Tibial nerve (tissue), 4 donors: ENCODE data around the gene MEGF10. TPM values are rescaled to one million over a fixed set of nuclear protein-coding genes. Genes with fewer than 3 reads are reported as not detected.

Source experiments
- DNase-seq, 2 donors: peaks; one replicate each; pipeline ENCODE4 v3.0.0-alpha.2; 2019; ENCODE audit warnings: low spot score in 2 of 2
- H3K27ac ChIP-seq, 4 donors: fragments of 200-600 bp; sonication (generic) in 3 of 4; one replicate each; pipeline ENCODE4 v1.5.1; 2017 to 2019; ENCODE audit warnings: mild to moderate bottlenecking in 1 of 4
- H3K27me3 ChIP-seq, 2 donors: fragments of 200-600 bp; sonication (generic) in 1 of 2; one replicate each; pipeline versions ENCODE4 v1.5.1 to v1.6.0; 2017 to 2019
- H3K36me3 ChIP-seq, 3 donors: fragments of 200-600 bp; sonication (generic); one replicate each; pipeline ENCODE4 v1.5.1; 2018 to 2019
- H3K4me1 ChIP-seq, 4 donors: fragments of 200-600 bp; sonication (generic) in 3 of 4; one replicate each; pipeline ENCODE4 v1.5.1; 2017 to 2019
- H3K4me3 ChIP-seq, 4 donors: fragments of 200-600 bp; sonication (generic) in 3 of 4; one replicate each; pipeline ENCODE4 v1.5.1; 2017 to 2019; ENCODE audit warnings: mild to moderate bottlenecking in 1 of 4, moderate library complexity in 1 of 4
- H3K9me3 ChIP-seq, 4 donors: fragments of 200-600 bp; sonication (generic) in 3 of 4; one replicate each; pipeline ENCODE4 v1.5.1; 2017 to 2019
- EP300 ChIP-seq, 2 donors: sonication (generic); formaldehyde crosslinking; IDR thresholded peaks; one replicate each; pipeline ENCODE4 v1.6.1; 2017; ENCODE audit warnings: antibody characterized with exemption in 2 of 2, mild to moderate bottlenecking in 1 of 2
- POLR2A ChIP-seq, 2 donors: fragments of 450-650 bp; IDR thresholded peaks; one replicate each; pipeline ENCODE4 v1.6.1; 2017; ENCODE audit warnings: antibody characterized with exemption in 2 of 2, mild to moderate bottlenecking in 2 of 2, moderate library complexity in 2 of 2
- WGBS, 2 donors: methylation state at CpG; one replicate each; pipeline ENCODE4 v1.1.5; 2018; 5-methylcytosine and 5-hydroxymethylcytosine counted together
- total RNA-seq, 4 donors: library from RNA; depleted of rRNA; stranded (reverse); fragments of >200 nt; gene quantifications; one replicate each; pipeline ENCODE4 v1.1.0, GENCODE V29; 2016
- TF ChIP-seq, protein P1 (sequence below), 5 experiments: fragments of 200-600 bp in 3 of 5; fragments of 450-650 bp in 2 of 5; sonication (generic) in 3 of 5; IDR thresholded peaks; one replicate each; pipeline ENCODE4 v1.5.1; 2016 to 2019; ENCODE audit warnings: antibody characterized with exemption in 5 of 5, mild to moderate bottlenecking in 3 of 5, moderate library complexity in 2 of 5

The MEGF10 gene
- total RNA-seq, 4 donors from 2014 or later: 0.30 to 3.3 (median 1.3) TPM

DNA sequence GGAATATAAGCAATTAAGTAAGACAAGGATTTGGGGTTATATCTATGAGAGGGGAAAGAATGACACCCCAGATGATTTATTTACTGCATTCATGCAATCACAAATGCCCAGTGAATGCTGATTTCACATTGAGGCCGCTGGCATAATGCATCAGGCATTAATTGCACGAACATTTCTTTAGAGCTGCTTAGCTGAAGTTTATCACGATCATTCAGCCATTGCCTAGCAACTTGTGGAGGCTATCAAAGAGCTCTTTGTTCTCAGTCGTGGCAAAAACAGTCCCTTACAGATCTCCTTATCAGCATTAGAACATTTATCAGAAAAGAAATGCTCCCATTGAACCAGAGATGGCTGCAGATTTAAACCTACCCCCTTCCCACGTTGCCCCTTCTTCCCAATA lies 138.2 kb downstream of the MEGF10 start:
- 37 to 40% methylated on average over 5 of the region's 5 CpGs for WGBS, 2 donors
- H3K4me3 ChIP-seq: no peak overlapping the region
- no peaks in the 10 kb centered on the region for H3K27me3 ChIP-seq
- no peak for DNase-seq
- H3K9me3 ChIP-seq: no peaks in the 10 kb centered on the region
- TF ChIP-seq, protein P1, sequence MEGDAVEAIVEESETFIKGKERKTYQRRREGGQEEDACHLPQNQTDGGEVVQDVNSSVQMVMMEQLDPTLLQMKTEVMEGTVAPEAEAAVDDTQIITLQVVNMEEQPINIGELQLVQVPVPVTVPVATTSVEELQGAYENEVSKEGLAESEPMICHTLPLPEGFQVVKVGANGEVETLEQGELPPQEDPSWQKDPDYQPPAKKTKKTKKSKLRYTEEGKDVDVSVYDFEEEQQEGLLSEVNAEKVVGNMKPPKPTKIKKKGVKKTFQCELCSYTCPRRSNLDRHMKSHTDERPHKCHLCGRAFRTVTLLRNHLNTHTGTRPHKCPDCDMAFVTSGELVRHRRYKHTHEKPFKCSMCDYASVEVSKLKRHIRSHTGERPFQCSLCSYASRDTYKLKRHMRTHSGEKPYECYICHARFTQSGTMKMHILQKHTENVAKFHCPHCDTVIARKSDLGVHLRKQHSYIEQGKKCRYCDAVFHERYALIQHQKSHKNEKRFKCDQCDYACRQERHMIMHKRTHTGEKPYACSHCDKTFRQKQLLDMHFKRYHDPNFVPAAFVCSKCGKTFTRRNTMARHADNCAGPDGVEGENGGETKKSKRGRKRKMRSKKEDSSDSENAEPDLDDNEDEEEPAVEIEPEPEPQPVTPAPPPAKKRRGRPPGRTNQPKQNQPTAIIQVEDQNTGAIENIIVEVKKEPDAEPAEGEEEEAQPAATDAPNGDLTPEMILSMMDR (IDR thresholded peaks at IDR 0.05): no peak
- TF ChIP-seq EP300 (IDR thresholded peaks at IDR 0.05) (peak in 1 of 2 donors; percentile 19), POLR2A (IDR thresholded peaks at IDR 0.05) (no peak)
- H3K4me1 ChIP-seq: peaks cover 0 to 10% (median 4%) of the 10 kb centered on the region in 4 donors
- H3K27ac ChIP-seq: peak overlapping the region in 3 of 4 donors; percentile 26 to 68 (median 56)
- H3K36me3 ChIP-seq: no peaks in the 10 kb centered on the region

- H3K27me3 ChIP-seq: no peaks in the 10 kb centered on the region
- no peak overlapping the region for H3K27ac ChIP-seq
- H3K4me3 ChIP-seq: no peak overlapping the region
- no peak for TF ChIP-seq POLR2A (IDR thresholded peaks at IDR 0.05)
- TF ChIP-seq, protein P1 (IDR thresholded peaks at IDR 0.05): no peak
- TF ChIP-seq EP300 (IDR thresholded peaks at IDR 0.05): no peak
- no peaks in the 10 kb centered on the region for H3K9me3 ChIP-seq
- H3K4me1 ChIP-seq: peaks cover 0 to 10% (median 4%) of the 10 kb centered on the region in 4 donors
- no peaks in the 10 kb centered on the region for H3K36me3 ChIP-seq
- no peak for DNase-seq
Measured at GRCh38 chr5:127429928-127430327, 139.3 kb downstream of the MEGF10 start.

DNA sequence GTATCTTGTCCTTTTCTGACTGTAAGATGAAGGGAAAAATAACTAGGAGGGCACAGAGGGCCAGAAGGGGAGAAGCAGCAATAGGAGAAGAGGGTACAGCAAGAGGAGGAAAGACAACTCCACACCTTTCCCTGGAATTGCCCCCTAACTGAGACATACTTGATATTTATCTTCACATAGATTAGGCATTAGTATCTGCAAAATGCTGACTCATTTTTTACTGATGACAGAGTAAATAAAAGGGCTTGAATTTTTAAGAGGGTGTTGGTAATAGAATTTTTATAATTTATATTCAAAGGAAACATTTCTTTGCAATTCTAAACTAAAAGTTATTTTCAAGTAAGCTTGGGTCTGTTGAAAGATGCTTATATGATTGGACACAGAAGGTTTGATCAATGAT lies 140.0 kb downstream of the MEGF10 start:
- Histone ChIP-seq H3K27me3 (no peaks in the 10 kb centered on the region), H3K4me3 (no peak overlapping the region), H3K4me1 (peaks cover 0 to 10% (median 4%) of the 10 kb centered on the region in 4 donors), H3K9me3 (no peaks in the 10 kb centered on the region), H3K27ac (no peak overlapping the region), H3K36me3 (no peaks in the 10 kb centered on the region)
- no peak for TF ChIP-seq EP300 (IDR thresholded peaks at IDR 0.05)
- TF ChIP-seq, protein P1 (IDR thresholded peaks at IDR 0.05): no peak
- TF ChIP-seq POLR2A (IDR thresholded peaks at IDR 0.05): no peak
- DNase-seq: no peak

DNA sequence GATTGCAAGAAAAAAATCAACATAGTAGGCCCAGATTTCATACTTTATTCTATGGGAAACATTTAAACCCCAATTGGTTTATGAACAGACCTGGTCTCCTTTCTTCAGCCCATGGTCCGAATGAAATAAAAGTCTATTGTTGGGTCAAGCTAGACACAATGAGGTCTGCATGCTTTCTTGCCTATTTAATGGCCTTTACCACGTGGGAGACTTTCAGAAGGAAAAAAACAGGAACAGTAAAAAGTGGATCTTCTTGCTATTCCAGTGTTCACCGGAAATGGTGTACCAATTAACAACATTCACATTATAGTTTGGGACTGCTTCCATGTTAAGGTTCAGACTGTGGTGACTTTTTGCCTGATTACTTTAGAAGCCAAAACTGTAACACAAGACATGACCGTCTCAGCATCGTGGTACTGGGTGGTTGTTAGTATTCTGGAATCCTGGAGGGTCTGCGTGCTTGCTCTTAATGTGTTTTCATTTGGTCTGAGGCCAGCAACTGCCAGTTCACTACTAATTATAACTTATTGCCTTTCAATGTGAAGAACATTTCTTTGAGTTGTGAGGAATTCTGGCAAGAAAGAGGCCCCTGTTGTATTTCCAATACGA lies 141.5 kb downstream of the MEGF10 start:
- Histone ChIP-seq H3K27me3 (no peaks in the 10 kb centered on the region), H3K9me3 (no peaks in the 10 kb centered on the region), H3K4me1 (peaks cover 0 to 10% (median 4%) of the 10 kb centered on the region in 4 donors), H3K4me3 (no peak overlapping the region), H3K36me3 (no peaks in the 10 kb centered on the region), H3K27ac (no peak overlapping the region)
- no peak for DNase-seq
- WGBS, 2 donors: 46 to 50% methylated on average over 7 of the region's 7 CpGs
- TF ChIP-seq POLR2A (IDR thresholded peaks at IDR 0.05) (no peak), EP300 (IDR thresholded peaks at IDR 0.05) (no peak)
- TF ChIP-seq, protein P1 (IDR thresholded peaks at IDR 0.05): no peak

DNA sequence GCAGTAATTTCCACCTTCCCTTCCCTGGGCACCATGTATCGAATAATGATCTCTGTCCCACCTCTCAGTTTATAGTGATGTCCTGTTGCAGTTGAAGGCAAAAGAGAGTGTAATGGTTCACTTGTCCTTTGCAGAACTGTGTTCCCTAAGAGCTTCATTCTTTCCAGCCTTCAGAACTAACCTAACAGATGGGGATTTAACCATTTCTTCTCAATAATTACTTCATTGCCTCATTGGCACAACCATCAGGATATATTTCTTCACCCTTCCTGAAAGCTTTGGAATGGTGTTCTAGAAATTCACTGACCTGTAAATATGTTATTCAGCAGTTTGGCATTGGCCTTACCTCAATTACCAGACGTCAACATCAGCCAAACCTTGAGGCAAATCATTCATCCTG lies 142.9 kb downstream of the MEGF10 start:
- Histone ChIP-seq H3K27me3 (no peaks in the 10 kb centered on the region), H3K9me3 (no peaks in the 10 kb centered on the region), H3K4me3 (no peak overlapping the region), H3K36me3 (no peaks in the 10 kb centered on the region), H3K4me1 (peaks cover 0 to 7% (median 1%) of the 10 kb centered on the region in 4 donors), H3K27ac (no peak overlapping the region)
- DNase-seq: no peak
- no peak for TF ChIP-seq POLR2A (IDR thresholded peaks at IDR 0.05)
- TF ChIP-seq, protein P1 (IDR thresholded peaks at IDR 0.05): no peak
- no peak for TF ChIP-seq EP300 (IDR thresholded peaks at IDR 0.05)
- WGBS, 2 donors: 87 to 88% methylated on average over 2 of the region's 2 CpGs
